B cell (primary cell): ENCODE data around the gene PSMD11. TPM values are rescaled to one million over a fixed set of nuclear protein-coding genes. Genes with fewer than 3 reads are reported as not detected.

Source experiments
- ATAC-seq: fragments of 200-7000 bp; cut with Tn5 transposase; one replicate; pipeline ENCODE4 v1.10.0; 2021; ENCODE audit warnings: low read depth, mild to moderate bottlenecking, moderate number of reproducible peaks, moderate library complexity
- CTCF ChIA-PET: fragments of 350-600 bp; sonication (Branson Sonifier 250); formaldehyde crosslinking; loops from one replicate; lab custom pipeline; 2021; ENCODE audit warnings: antibody characterized with exemption, inconsistent platforms; lab: Charles Lee
- POLR2A ChIA-PET: fragments of 350-600 bp; sonication (Branson Sonifier 250); formaldehyde crosslinking; loops from one replicate; lab custom pipeline; 2021; ENCODE audit warnings: antibody characterized with exemption; lab: Charles Lee
- DNase-seq: peaks from one replicate; pipeline ENCODE4 v3.0.0; 2013
- H2AFZ ChIP-seq: 2 replicates; pipeline ENCODE4 v1.6.1; 2012; ENCODE audit warnings: mild to moderate bottlenecking, low read depth, low read length; ENCODE audit not compliant: insufficient read depth, poor library complexity, severe bottlenecking
- H3K27ac ChIP-seq, 2 donors: 1 replicate in 1 of 2; 2 replicates in 1 of 2; pipeline ENCODE4 v1.5.1; 2012 to 2013; ENCODE audit warnings: low read length in 2 of 2, mild to moderate bottlenecking in 2 of 2, moderate library complexity in 1 of 2
- H3K27me3 ChIP-seq, 4 experiments: fragments of 200-600 bp in 1 of 4; sonication (generic) in 1 of 4; replicated peaks in 1 of 4; 1 replicate in 2 of 4; 2 replicates in 2 of 4; pipeline versions ENCODE4 v1.6.1 to v1.7.0; 2013 to 2016; ENCODE audit warnings: low read length in 3 of 4, mild to moderate bottlenecking in 2 of 4, mixed read lengths in 1 of 4, moderate library complexity in 1 of 4; ENCODE audit not compliant: insufficient read depth in 4 of 4, control insufficient read depth in 3 of 4; ENCODE audit errors: control extremely low read depth in 1 of 4
- H3K36me3 ChIP-seq, 2 experiments: replicated peaks in 1 of 2; 1 replicate in 1 of 2; 2 replicates in 1 of 2; pipeline versions ENCODE4 v1.6.1 to v1.7.1; 2013; ENCODE audit warnings: low read length in 1 of 2; ENCODE audit not compliant: insufficient read depth in 2 of 2, control insufficient read depth in 1 of 2; ENCODE audit errors: control extremely low read depth in 1 of 2, extremely low read depth in 1 of 2
- H3K4me1 ChIP-seq, 2 donors: fragments of 200-600 bp in 1 of 2; sonication (generic) in 1 of 2; 1 replicate in 1 of 2; 2 replicates in 1 of 2; pipeline versions ENCODE4 v1.5.1 to v1.6.1; 2013 to 2017; ENCODE audit warnings: low read length in 2 of 2; ENCODE audit not compliant: control insufficient read depth in 2 of 2, insufficient read depth in 2 of 2
- H3K4me2 ChIP-seq: replicated peaks from 2 replicates; pipeline ENCODE3; 2012; ENCODE audit warnings: mild to moderate bottlenecking, low read depth, low read length; ENCODE audit not compliant: poor library complexity, severe bottlenecking
- H3K4me3 ChIP-seq, 5 experiments: fragments of 200-600 bp in 1 of 5; sonication (generic) in 1 of 5; 1 replicate in 3 of 5; 2 replicates in 2 of 5; pipeline versions ENCODE4 v1.5.1 to v1.7.0; 2011 to 2016; ENCODE audit warnings: low read length in 4 of 5, mild to moderate bottlenecking in 4 of 5, low read depth in 2 of 5, control low read depth in 1 of 5, moderate library complexity in 1 of 5; ENCODE audit not compliant: insufficient read depth in 1 of 5; ENCODE audit errors: control extremely low read depth in 1 of 5, extremely low read depth in 1 of 5
- H3K79me2 ChIP-seq: fragments of 200-600 bp; sonication (generic); one replicate; pipeline ENCODE4 v1.6.0; 2016; ENCODE audit warnings: low read length; ENCODE audit not compliant: control insufficient read depth, insufficient read depth
- H3K9ac ChIP-seq: fragments of 200-600 bp; sonication (generic); 2 replicates; pipeline ENCODE4 v1.6.1; 2017; ENCODE audit warnings: mild to moderate bottlenecking, low read length, moderate library complexity
- H3K9me3 ChIP-seq, 3 donors: one replicate each; pipeline versions ENCODE4 v1.6.1 to v1.7.1; 2013; ENCODE audit warnings: low read length in 2 of 3; ENCODE audit not compliant: control insufficient read depth in 2 of 3, insufficient read depth in 1 of 3; ENCODE audit errors: control extremely low read depth in 1 of 3
- H4K20me1 ChIP-seq: 2 replicates; pipeline ENCODE4 v1.6.0; 2012; ENCODE audit warnings: mild to moderate bottlenecking, low read length; ENCODE audit not compliant: insufficient read depth, control insufficient read depth, poor library complexity, severe bottlenecking
- H3K27ac Mint-ChIP-seq: one replicate; pipeline ENCODE4 v1.8.0; 2021; ENCODE audit warnings: mixed read lengths
- H3K27me3 Mint-ChIP-seq: one replicate; pipeline ENCODE4 v1.8.0; 2021; ENCODE audit warnings: mixed read lengths
- H3K4me1 Mint-ChIP-seq: one replicate; pipeline ENCODE4 v1.8.0; 2021; ENCODE audit warnings: mixed read lengths
- H3K4me3 Mint-ChIP-seq: one replicate; pipeline ENCODE4 v1.8.0; 2021; ENCODE audit warnings: mixed read lengths
- H3K9me3 Mint-ChIP-seq: one replicate; pipeline ENCODE4 v1.8.0; 2022; ENCODE audit warnings: mixed read lengths; ENCODE audit not compliant: insufficient read depth
- EZH2 ChIP-seq: IDR thresholded peaks from 2 replicates; pipeline ENCODE4 v1.6.1; 2012; ENCODE audit warnings: borderline replicate concordance, low read depth, mild to moderate bottlenecking, moderate library complexity, low read length; ENCODE audit not compliant: insufficient read depth, poor library complexity, severe bottlenecking
- WGBS: methylation state at CpG from one replicate; pipeline ENCODE4 v1.1.5; 2013; ENCODE audit warnings: missing lambda C conversion rate; ENCODE audit not compliant: insufficient coverage; 5-methylcytosine and 5-hydroxymethylcytosine counted together
- intact Hi-C: fragments of 100-400 bp; cut with micrococcal nuclease; formaldehyde crosslinking; loops from one replicate; pipeline ENCODE4 v1.10.0; 2022
- polyA plus RNA-seq: library from polyadenylated mRNA; depleted of rRNA; stranded (reverse); fragments of >200 nt; gene quantifications from 2 replicates; pipeline ENCODE4 v1.2.3, GENCODE V29; 2012
- total RNA-seq, 2 donors: library from RNA; stranded (reverse); fragments of 120-200 nt in 1 of 2; gene quantifications; 1 replicate in 1 of 2; 2 replicates in 1 of 2; pipeline versions ENCODE4 v1.2.3 to v1.2.4, GENCODE V29; 2013 to 2022
- TF ChIP-seq, protein P1 (sequence below): fragments of 200-600 bp; IDR thresholded peaks from one replicate; pipeline ENCODE4 v1.8.0; 2022; ENCODE audit warnings: antibody characterized with exemption, mild to moderate bottlenecking

The PSMD11 gene
- total and polyA plus RNA-seq, 2 donors (not counting 1 experiment from before 2014, with no cell fraction given): 23.8 to 73.4 TPM

- Histone ChIP-seq H4K20me1 (no peaks in the 10 kb centered on the region), H3K79me2 (peaks cover 52% of the 10 kb centered on the region), H3K27ac (no peak overlapping the region), H3K27me3 (peaks cover 0 to 2% (median under 1%) of the 10 kb centered on the region in 4 experiments), H2AFZ (peak overlapping the region; percentile 92), H3K9ac (peak overlapping the region; percentile 91), H3K4me3 (peak overlapping the region; percentile 71 to 96 (median 95)), H3K4me1 (peaks cover 18 to 23% of the 10 kb centered on the region in 2 donors), H3K4me2 (peak overlapping the region; percentile 89), H3K9me3 (no peaks in the 10 kb centered on the region), H3K36me3 (peaks cover 8 to 17% of the 10 kb centered on the region in 2 experiments)
- DNase-seq: no peak
- Mint-ChIP-seq H3K4me1 (peaks cover 34% of the 10 kb centered on the region), H3K4me3 (peak overlapping the region; percentile 86), H3K27me3 (no peaks in the 10 kb centered on the region), H3K9me3 (no peaks in the 10 kb centered on the region), H3K27ac (peak overlapping the region; percentile 90)
- intact Hi-C loops: loop anchor here (5.0 kb wide), 2 partner anchors 192 to 433 kb away; partner anchors contain the start of gene MYO1D
- no peak for TF ChIP-seq EZH2
- TF ChIP-seq, protein P1, sequence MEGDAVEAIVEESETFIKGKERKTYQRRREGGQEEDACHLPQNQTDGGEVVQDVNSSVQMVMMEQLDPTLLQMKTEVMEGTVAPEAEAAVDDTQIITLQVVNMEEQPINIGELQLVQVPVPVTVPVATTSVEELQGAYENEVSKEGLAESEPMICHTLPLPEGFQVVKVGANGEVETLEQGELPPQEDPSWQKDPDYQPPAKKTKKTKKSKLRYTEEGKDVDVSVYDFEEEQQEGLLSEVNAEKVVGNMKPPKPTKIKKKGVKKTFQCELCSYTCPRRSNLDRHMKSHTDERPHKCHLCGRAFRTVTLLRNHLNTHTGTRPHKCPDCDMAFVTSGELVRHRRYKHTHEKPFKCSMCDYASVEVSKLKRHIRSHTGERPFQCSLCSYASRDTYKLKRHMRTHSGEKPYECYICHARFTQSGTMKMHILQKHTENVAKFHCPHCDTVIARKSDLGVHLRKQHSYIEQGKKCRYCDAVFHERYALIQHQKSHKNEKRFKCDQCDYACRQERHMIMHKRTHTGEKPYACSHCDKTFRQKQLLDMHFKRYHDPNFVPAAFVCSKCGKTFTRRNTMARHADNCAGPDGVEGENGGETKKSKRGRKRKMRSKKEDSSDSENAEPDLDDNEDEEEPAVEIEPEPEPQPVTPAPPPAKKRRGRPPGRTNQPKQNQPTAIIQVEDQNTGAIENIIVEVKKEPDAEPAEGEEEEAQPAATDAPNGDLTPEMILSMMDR: peak; percentile 94
- ChIA-PET POLR2A (interaction anchor here (0.5 kb wide), 1 partner anchor 93 kb away, joined by 3 read pairs; no protein-coding TSS in a partner anchor), CTCF (interaction anchor here (0.6 to 3.2 kb wide), 14 partner anchors 8 to 192 kb away, joined by 3 to 29 read pairs (median 4); no protein-coding TSS in a partner anchor)
- WGBS: 8% methylated on average over 28 of the region's 29 CpGs
- ATAC-seq: no peak
Observed at GRCh38 chr17:32443827-32444300, 446 bp upstream of the PSMD11 start.

GRCh38 chr17:32445074-32445415, 735 bp downstream of the PSMD11 start:
- peak overlapping the region; percentile 86 for H3K4me3 Mint-ChIP-seq

More at GRCh38 chr17:32445074-32445415, 735 bp downstream of the PSMD11 start:
- ATAC-seq: no peak
- TF ChIP-seq, protein P1: no peak
- TF ChIP-seq EZH2: no peak
- 0% methylated on average over 6 of the region's 14 CpGs for WGBS
- Mint-ChIP-seq H3K27ac (peak overlapping the region; percentile 76), H3K4me1 (peaks cover 34% of the 10 kb centered on the region), H3K27me3 (no peaks in the 10 kb centered on the region), H3K9me3 (no peaks in the 10 kb centered on the region)
- Histone ChIP-seq H3K4me1 (peaks cover 18 to 23% of the 10 kb centered on the region in 2 donors), H3K27me3 (peaks cover 0 to 2% (median under 1%) of the 10 kb centered on the region in 4 experiments), H4K20me1 (peaks cover 6% of the 10 kb centered on the region), H3K4me3 (peak overlapping the region; percentile 78 to 96 (median 95)), H3K27ac (peak overlapping the region; percentile 48 to 89), H2AFZ (peak overlapping the region; percentile 92), H3K9me3 (no peaks in the 10 kb centered on the region), H3K79me2 (peaks cover 64% of the 10 kb centered on the region), H3K9ac (peak overlapping the region; percentile 91), H3K4me2 (peak overlapping the region; percentile 89), H3K36me3 (peaks cover 10 to 27% of the 10 kb centered on the region in 2 experiments)
- intact Hi-C loops: no loop called here
- ChIA-PET POLR2A (interaction anchor here (0.8 kb wide), 1 partner anchor 94 kb away, joined by 3 read pairs; no protein-coding TSS in a partner anchor), CTCF (interaction anchor here (1.4 to 3.2 kb wide), 5 partner anchors 11 to 59 kb away, joined by 4 to 29 read pairs (median 7); no protein-coding TSS in a partner anchor)
- no peak for DNase-seq
